Measurements from ENCODE around the gene TPMT.
A peak's percentile ranks its signal among the peaks of the same experiment; 100 is the strongest.

TPMT gene

GRCh38 chr6:18102783-18103509, 51.9 kb downstream of the TPMT start:
- ATAC-seq = no peak
- Mint-ChIP-seq H3K36me3 (peaks cover 16% of the 10 kb centered on the region), H3K27ac (no peak overlapping the region), H3K4me3 (no peak overlapping the region), H3K9me3 (peaks cover 13% of the 10 kb centered on the region), H3K27me3 (peaks cover 33% of the 10 kb centered on the region), H3K4me1 (no peaks in the 10 kb centered on the region)

GRCh38 chr6:18101873-18102272, 53.0 kb downstream of the TPMT start:
- no peak for ATAC-seq
- Mint-ChIP-seq H3K4me1 (no peaks in the 10 kb centered on the region), H3K36me3 (peaks cover 10% of the 10 kb centered on the region), H3K27ac (no peak overlapping the region), H3K9me3 (peaks cover 8% of the 10 kb centered on the region), H3K27me3 (peaks cover 40% of the 10 kb centered on the region), H3K4me3 (no peak overlapping the region)

DNA sequence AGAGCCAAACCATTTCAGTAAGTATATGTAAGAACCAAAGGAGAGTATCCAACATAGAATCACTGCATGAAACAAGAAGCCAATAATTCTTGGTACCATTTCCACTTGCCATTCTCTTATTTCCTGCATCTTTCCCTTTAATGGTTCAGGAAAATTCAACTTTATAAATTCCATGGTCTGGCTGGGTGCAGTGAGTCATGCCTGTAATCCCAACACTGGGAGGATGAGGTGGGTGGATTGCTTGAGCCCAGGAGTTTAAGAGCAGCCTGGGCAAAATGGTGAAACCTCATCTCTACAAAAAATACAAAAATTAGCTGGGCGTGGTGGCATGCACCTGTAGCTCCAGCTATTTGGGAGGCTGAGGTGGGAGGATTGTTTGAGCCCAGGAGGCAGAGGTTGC, 53.6 kb downstream of the TPMT start:
- no peak for ATAC-seq
- no peak overlapping the region for H3K4me3 Mint-ChIP-seq
- H3K9me3 Mint-ChIP-seq = peaks cover 7% of the 10 kb centered on the region
- no peak overlapping the region for H3K27ac Mint-ChIP-seq
- peaks cover 8% of the 10 kb centered on the region for H3K36me3 Mint-ChIP-seq
- peaks cover 40% of the 10 kb centered on the region for H3K27me3 Mint-ChIP-seq
- H3K4me1 Mint-ChIP-seq = no peaks in the 10 kb centered on the region

GRCh38 chr6:18100296-18100695, 54.6 kb downstream of the TPMT start:
- Mint-ChIP-seq H3K27ac (no peak overlapping the region), H3K4me3 (no peak overlapping the region), H3K36me3 (no peaks in the 10 kb centered on the region), H3K27me3 (peaks cover 40% of the 10 kb centered on the region), H3K9me3 (no peaks in the 10 kb centered on the region), H3K4me1 (no peaks in the 10 kb centered on the region)
- ATAC-seq = no peak

GRCh38 chr6:18099511-18099910, 55.4 kb downstream of the TPMT start:
- no peak for ATAC-seq
- Mint-ChIP-seq H3K27me3 (peaks cover 40% of the 10 kb centered on the region), H3K27ac (no peak overlapping the region), H3K4me3 (no peak overlapping the region), H3K36me3 (no peaks in the 10 kb centered on the region), H3K9me3 (no peaks in the 10 kb centered on the region), H3K4me1 (no peaks in the 10 kb centered on the region)

GRCh38 chr6:18096423-18096822, 58.5 kb downstream of the TPMT start:
- H3K27me3 Mint-ChIP-seq = peaks cover 39% of the 10 kb centered on the region
- H3K27ac Mint-ChIP-seq = no peak overlapping the region
- H3K4me3 Mint-ChIP-seq = no peak overlapping the region
- no peaks in the 10 kb centered on the region for H3K4me1 Mint-ChIP-seq
- H3K9me3 Mint-ChIP-seq = no peaks in the 10 kb centered on the region
- no peaks in the 10 kb centered on the region for H3K36me3 Mint-ChIP-seq
- ATAC-seq = no peak

DNA sequence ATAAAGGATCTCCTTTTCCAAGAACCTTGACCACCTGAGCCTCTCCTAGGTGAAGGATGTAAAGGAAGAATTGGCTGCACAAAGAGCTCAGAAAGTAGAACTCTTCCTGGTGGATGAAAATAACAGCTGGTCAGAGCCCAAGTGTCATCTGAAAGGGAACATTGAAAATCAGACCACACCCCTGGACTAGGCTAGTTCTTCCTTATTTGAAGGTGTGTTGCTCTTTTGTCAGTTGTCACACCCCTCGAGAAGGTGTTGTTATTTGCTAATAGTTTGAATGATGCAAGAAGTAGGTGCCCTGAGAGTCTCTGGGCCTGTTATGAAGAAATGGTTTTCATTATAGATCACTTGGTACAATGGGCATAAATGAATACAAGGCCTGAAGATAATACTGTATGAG, 63.5 kb downstream of the TPMT start:
- Mint-ChIP-seq H3K4me3 (no peak overlapping the region), H3K27me3 (peaks cover 29% of the 10 kb centered on the region), H3K36me3 (no peaks in the 10 kb centered on the region), H3K27ac (no peak overlapping the region), H3K4me1 (no peaks in the 10 kb centered on the region), H3K9me3 (peaks cover 3% of the 10 kb centered on the region)
- ATAC-seq = no peak

- no peak for ATAC-seq
Measured at GRCh38 chr6:18090349-18090786, 64.5 kb downstream of the TPMT start.

GRCh38 chr6:18088419-18089296, 66.2 kb downstream of the TPMT start:
- peaks cover 3% of the 10 kb centered on the region for H3K9me3 Mint-ChIP-seq

More at GRCh38 chr6:18090349-18090786, 64.5 kb downstream of the TPMT start:
- Mint-ChIP-seq H3K27ac (no peak overlapping the region), H3K36me3 (no peaks in the 10 kb centered on the region), H3K27me3 (peaks cover 39% of the 10 kb centered on the region), H3K4me1 (no peaks in the 10 kb centered on the region), H3K9me3 (peaks cover 3% of the 10 kb centered on the region), H3K4me3 (no peak overlapping the region)

DNA sequence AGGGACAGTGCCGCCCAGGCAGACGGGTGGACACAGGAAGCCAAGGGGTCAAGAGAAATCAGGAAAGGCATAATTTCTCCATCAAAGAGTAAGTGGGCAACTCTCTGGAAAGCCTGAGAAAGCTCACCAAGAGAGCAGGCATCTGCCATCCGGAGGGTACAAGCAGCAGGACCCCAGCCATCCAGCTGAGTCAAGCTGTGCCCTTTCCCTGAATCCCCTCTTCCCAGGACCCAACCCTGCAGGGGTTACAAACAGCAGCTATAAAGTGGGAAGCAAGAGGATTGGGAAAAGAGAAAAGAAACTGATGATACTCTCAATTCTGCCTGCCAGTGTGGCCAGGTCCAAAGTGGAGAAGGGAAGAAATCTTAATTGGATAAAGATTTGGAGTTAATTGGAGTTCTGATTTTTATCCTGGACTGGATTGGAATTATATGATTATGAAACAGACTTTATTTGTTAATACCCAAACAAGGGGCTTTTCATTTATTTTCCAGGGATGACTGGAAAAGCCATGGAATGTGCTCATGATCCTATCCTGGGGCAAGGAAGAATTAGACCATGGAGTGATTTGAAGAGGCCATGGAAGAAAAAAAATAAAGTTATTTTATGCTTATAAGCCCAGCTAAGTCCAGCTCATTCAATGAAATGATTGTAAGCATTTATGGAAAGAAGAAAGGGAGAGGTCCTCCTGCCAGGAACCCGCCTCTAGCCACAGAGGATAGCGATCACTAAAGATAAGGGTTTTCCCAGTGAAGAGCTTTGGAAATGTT, 67.3 kb downstream of the TPMT start:
- no peak overlapping the region for H3K4me3 Mint-ChIP-seq
- peaks cover 31% of the 10 kb centered on the region for H3K27me3 Mint-ChIP-seq
- peaks cover 3% of the 10 kb centered on the region for H3K9me3 Mint-ChIP-seq
- H3K4me1 Mint-ChIP-seq = no peaks in the 10 kb centered on the region
- H3K27ac Mint-ChIP-seq = no peak overlapping the region
- ATAC-seq = no peak
- no peaks in the 10 kb centered on the region for H3K36me3 Mint-ChIP-seq

More at GRCh38 chr6:18088419-18089296, 66.2 kb downstream of the TPMT start:
- Mint-ChIP-seq H3K27me3 (peaks cover 39% of the 10 kb centered on the region), H3K4me3 (no peak overlapping the region), H3K27ac (no peak overlapping the region), H3K36me3 (no peaks in the 10 kb centered on the region), H3K4me1 (no peaks in the 10 kb centered on the region)
- no peak for ATAC-seq

DNA sequence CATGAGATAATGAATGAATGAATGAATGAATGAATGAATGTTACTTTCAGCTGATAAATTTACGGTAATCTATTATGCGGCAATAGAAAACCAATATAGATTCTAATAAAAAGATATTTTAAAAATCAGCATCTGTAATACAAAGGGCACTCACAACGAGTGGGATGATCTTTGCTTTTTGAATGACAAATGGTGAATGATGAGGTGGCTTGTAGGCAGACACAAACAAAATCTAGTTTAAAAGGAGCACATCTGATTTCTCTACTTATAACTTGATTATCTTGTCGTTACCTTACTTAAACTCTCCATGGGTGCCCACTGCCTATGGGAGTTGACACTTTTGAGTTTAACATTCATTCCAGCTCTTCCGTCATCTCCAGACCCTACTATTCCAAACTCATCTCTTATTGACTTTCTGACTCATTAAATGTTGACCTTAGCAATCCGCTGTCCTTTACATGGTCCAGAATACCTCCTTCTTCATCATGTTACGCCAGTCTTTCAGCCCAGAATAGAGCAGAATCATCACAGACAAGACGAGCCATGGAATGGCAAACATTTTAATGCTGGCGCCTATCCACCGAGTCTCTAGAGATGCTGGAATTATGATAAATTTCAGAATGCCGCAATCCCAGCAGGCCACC, 73.7 kb downstream of the TPMT start:
- no peak for ATAC-seq
- H3K27me3 Mint-ChIP-seq = peaks cover 17% of the 10 kb centered on the region

GRCh38 chr6:18080544-18080943, 74.3 kb downstream of the TPMT start:
- Mint-ChIP-seq H3K4me3 (no peak overlapping the region), H3K9me3 (peaks cover 4% of the 10 kb centered on the region), H3K27me3 (peaks cover 11% of the 10 kb centered on the region), H3K27ac (no peak overlapping the region), H3K36me3 (no peaks in the 10 kb centered on the region), H3K4me1 (no peaks in the 10 kb centered on the region)
- ATAC-seq = no peak

More for the DNA sequence above, 73.7 kb downstream of the TPMT start:
- no peaks in the 10 kb centered on the region for H3K36me3 Mint-ChIP-seq
- no peak overlapping the region for H3K4me3 Mint-ChIP-seq
- no peak overlapping the region for H3K27ac Mint-ChIP-seq
- no peaks in the 10 kb centered on the region for H3K9me3 Mint-ChIP-seq
- no peaks in the 10 kb centered on the region for H3K4me1 Mint-ChIP-seq

- H3K9me3 Mint-ChIP-seq = peaks cover 9% of the 10 kb centered on the region
- ATAC-seq = peak; percentile 47
- no peak overlapping the region for H3K27ac Mint-ChIP-seq
- H3K4me3 Mint-ChIP-seq = no peak overlapping the region
- H3K36me3 Mint-ChIP-seq = no peaks in the 10 kb centered on the region
- no peaks in the 10 kb centered on the region for H3K4me1 Mint-ChIP-seq
- H3K27me3 Mint-ChIP-seq = no peaks in the 10 kb centered on the region
Measured at GRCh38 chr6:18078866-18079265, 76.0 kb downstream of the TPMT start.
